Activated naive CD4-positive, alpha-beta T cell treated with anti-CD3 and anti-CD28 coated beads, Interleukin-2, amount 50 U/mL, for 24 hours (primary cell): ENCODE data around the gene AP3B1.

Source experiments
- H3K27ac Mint-ChIP-seq: one replicate; pipeline ENCODE4 v1.8.0; 2021; ENCODE audit warnings: mild to moderate bottlenecking, mixed read lengths
- H3K27me3 Mint-ChIP-seq: one replicate; pipeline ENCODE4 v1.8.0; 2021; ENCODE audit warnings: mixed read lengths
- H3K36me3 Mint-ChIP-seq: one replicate; pipeline ENCODE4 v1.8.0; 2021; ENCODE audit warnings: mixed read lengths
- H3K4me1 Mint-ChIP-seq: one replicate; pipeline ENCODE4 v1.8.0; 2021; ENCODE audit warnings: mixed read lengths
- H3K4me3 Mint-ChIP-seq: one replicate; pipeline ENCODE4 v1.8.0; 2021; ENCODE audit warnings: mild to moderate bottlenecking, mixed read lengths
- H3K9me3 Mint-ChIP-seq: one replicate; pipeline ENCODE4 v1.8.0; 2021; ENCODE audit warnings: mixed read lengths

AP3B1 gene

DNA sequence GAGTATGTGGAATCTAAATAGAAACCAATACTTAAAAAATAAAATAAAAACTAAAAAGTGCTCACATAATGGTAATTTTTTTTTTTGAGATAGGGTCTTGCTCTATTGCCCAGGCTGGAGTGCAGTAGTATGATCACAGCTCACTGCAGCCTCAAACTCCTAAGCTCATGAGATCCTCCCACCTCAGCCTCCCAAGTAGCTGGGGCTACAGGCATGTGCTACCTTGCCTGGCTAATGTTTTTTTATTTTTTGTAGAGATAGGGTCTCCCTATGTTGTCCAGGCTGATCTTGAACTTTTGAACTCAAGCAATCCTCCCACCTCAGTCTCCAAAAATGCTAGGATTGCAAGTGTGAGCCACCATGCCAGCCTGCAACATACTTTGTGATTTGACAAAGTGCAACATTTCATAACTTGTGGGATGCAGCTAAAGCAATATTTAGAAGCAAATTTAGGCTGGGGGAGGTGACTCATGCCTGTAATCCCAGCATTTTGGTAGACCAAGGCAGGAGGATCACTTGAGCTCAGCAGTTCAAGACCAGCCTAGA lies 18.4 kb downstream of the AP3B1 start:
- no peak overlapping the region for H3K4me3 Mint-ChIP-seq
- no peaks in the 10 kb centered on the region for H3K9me3 Mint-ChIP-seq
- H3K27me3 Mint-ChIP-seq: no peaks in the 10 kb centered on the region
- H3K4me1 Mint-ChIP-seq: peaks cover 57% of the 10 kb centered on the region
- H3K36me3 Mint-ChIP-seq: peaks cover 2% of the 10 kb centered on the region
- H3K27ac Mint-ChIP-seq: no peak overlapping the region

GRCh38 chr5:78274540-78275197 lies 19.8 kb downstream of the AP3B1 start:
- Mint-ChIP-seq H3K36me3 (peaks cover 2% of the 10 kb centered on the region), H3K27ac (no peak overlapping the region), H3K4me3 (no peak overlapping the region), H3K9me3 (no peaks in the 10 kb centered on the region), H3K27me3 (no peaks in the 10 kb centered on the region), H3K4me1 (peaks cover 57% of the 10 kb centered on the region)

GRCh38 chr5:78273436-78273835 lies 21.1 kb downstream of the AP3B1 start:
- H3K9me3 Mint-ChIP-seq: no peaks in the 10 kb centered on the region
- H3K4me3 Mint-ChIP-seq: no peak overlapping the region
- no peak overlapping the region for H3K27ac Mint-ChIP-seq
- peaks cover 62% of the 10 kb centered on the region for H3K4me1 Mint-ChIP-seq
- no peaks in the 10 kb centered on the region for H3K27me3 Mint-ChIP-seq
- H3K36me3 Mint-ChIP-seq: peaks cover 2% of the 10 kb centered on the region

- H3K4me1 Mint-ChIP-seq: peaks cover 56% of the 10 kb centered on the region
- no peaks in the 10 kb centered on the region for H3K27me3 Mint-ChIP-seq
- H3K36me3 Mint-ChIP-seq: peaks cover 2% of the 10 kb centered on the region
- peak overlapping the region; percentile 14 for H3K27ac Mint-ChIP-seq
- H3K4me3 Mint-ChIP-seq: no peak overlapping the region
- H3K9me3 Mint-ChIP-seq: no peaks in the 10 kb centered on the region
These were observed 22.7 kb downstream of the AP3B1 start for GRCh38 chr5:78271766-78272165.

DNA sequence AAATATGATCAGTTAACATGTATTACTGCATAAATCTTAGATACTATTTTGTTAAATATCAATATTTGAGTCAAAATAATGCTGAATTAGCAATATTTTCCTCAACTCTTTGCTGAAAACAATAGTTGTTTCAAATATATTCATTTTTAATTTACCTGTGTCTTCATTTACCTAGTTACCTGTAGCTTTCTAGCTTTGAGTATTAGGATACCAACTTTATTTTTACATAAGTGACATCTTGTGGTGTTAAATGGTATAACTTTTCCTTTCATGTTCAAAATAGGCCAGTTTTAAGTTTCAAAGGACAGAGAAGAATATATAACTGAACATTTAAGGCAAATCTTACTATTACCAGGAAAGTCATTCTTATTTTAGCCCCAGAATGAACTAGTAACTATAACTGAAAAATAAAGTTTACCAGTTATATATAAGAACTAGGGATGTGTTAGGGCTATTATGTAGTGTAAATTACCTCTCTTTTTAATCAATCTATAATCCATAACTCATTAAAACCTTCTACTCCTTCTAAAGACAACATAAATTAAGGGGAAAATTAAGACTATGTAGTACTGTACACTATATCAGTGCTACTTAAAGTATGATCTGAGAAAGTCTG lies 25.3 kb downstream of the AP3B1 start:
- Mint-ChIP-seq H3K36me3 (peaks cover 14% of the 10 kb centered on the region), H3K4me1 (peaks cover 46% of the 10 kb centered on the region), H3K27ac (no peak overlapping the region), H3K27me3 (no peaks in the 10 kb centered on the region), H3K9me3 (no peaks in the 10 kb centered on the region), H3K4me3 (no peak overlapping the region)

DNA sequence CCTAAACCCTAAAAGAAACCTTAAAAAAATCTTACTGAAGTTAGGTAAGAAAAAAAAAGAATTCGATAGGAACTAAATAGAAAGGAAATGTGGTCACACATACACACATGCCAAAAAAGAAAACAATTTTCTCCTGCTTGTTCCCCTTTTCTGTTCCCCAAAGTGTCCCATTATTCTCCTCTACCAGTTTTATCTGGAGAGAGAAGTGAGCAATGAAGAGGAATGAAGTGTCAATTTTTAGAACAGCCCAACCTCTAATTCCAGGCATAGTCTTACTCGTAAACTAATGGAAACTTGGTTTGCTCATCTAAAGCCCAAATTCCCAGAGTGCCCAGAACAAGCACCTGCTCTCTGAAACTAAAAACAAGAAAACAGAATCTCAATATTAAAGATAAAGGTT lies 26.1 kb downstream of the AP3B1 start:
- Mint-ChIP-seq H3K4me3 (no peak overlapping the region), H3K27me3 (no peaks in the 10 kb centered on the region), H3K9me3 (no peaks in the 10 kb centered on the region), H3K4me1 (peaks cover 37% of the 10 kb centered on the region), H3K36me3 (peaks cover 17% of the 10 kb centered on the region), H3K27ac (no peak overlapping the region)

GRCh38 chr5:78265163-78265562 lies 29.3 kb downstream of the AP3B1 start:
- no peaks in the 10 kb centered on the region for H3K27me3 Mint-ChIP-seq
- peaks cover 25% of the 10 kb centered on the region for H3K36me3 Mint-ChIP-seq
- no peaks in the 10 kb centered on the region for H3K9me3 Mint-ChIP-seq
- H3K27ac Mint-ChIP-seq: no peak overlapping the region
- peaks cover 17% of the 10 kb centered on the region for H3K4me1 Mint-ChIP-seq
- no peak overlapping the region for H3K4me3 Mint-ChIP-seq

- H3K27me3 Mint-ChIP-seq: no peaks in the 10 kb centered on the region
- H3K9me3 Mint-ChIP-seq: no peaks in the 10 kb centered on the region
- peaks cover 27% of the 10 kb centered on the region for H3K36me3 Mint-ChIP-seq
- H3K27ac Mint-ChIP-seq: no peak overlapping the region
- H3K4me1 Mint-ChIP-seq: peaks cover 17% of the 10 kb centered on the region
- no peak overlapping the region for H3K4me3 Mint-ChIP-seq
These were observed 29.9 kb downstream of the AP3B1 start for GRCh38 chr5:78264600-78264999.

DNA sequence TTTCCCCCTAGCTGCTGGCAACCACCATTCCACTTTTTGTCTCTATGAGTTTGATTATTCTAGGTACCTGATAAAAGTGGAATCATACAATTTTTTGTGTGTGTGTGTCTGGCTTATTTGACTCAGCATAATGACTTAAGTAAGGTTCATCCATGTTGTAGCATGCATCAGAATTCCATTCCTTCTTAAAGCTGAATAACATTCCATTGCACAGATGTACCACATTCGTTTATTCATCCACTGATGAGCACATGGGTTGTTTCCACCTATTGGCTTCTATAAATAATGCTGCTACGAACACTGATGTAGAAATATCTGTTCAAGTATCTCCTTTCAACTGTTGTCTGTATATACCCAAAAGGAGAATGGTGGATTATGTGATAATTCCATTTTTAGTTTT lies 33.7 kb downstream of the AP3B1 start:
- Mint-ChIP-seq H3K27me3 (no peaks in the 10 kb centered on the region), H3K4me1 (peaks cover 32% of the 10 kb centered on the region), H3K9me3 (peaks cover 6% of the 10 kb centered on the region), H3K27ac (no peak overlapping the region), H3K4me3 (no peak overlapping the region), H3K36me3 (peaks cover 52% of the 10 kb centered on the region)

GRCh38 chr5:78253201-78253600 lies 41.3 kb downstream of the AP3B1 start:
- Mint-ChIP-seq H3K4me1 (peaks cover 62% of the 10 kb centered on the region), H3K9me3 (peaks cover 6% of the 10 kb centered on the region), H3K4me3 (no peak overlapping the region), H3K36me3 (peaks cover 61% of the 10 kb centered on the region), H3K27me3 (no peaks in the 10 kb centered on the region), H3K27ac (no peak overlapping the region)

DNA sequence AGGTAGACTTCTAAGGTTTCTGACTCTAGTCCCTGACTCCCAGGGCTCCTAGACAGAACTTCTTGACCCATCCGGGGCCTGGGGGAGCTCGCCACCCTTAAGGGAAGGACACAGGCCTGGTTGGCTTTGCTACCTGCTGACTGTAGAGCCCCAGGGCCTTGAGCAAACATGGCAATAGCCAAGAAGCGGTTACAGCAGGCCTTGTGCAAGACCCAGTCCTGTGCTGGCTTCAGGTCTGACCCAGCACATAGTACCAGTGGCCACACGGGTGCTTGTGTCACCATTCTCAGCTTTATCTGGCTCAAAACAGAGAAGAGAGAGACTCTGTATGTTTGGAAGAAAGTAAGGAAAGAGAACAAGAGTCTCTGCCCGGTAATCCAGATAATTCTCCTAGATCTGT lies 41.8 kb downstream of the AP3B1 start:
- Mint-ChIP-seq H3K4me3 (no peak overlapping the region), H3K27ac (no peak overlapping the region), H3K27me3 (no peaks in the 10 kb centered on the region), H3K9me3 (peaks cover under 1% of the 10 kb centered on the region), H3K4me1 (peaks cover 57% of the 10 kb centered on the region), H3K36me3 (peaks cover 56% of the 10 kb centered on the region)

- peaks cover 48% of the 10 kb centered on the region for H3K36me3 Mint-ChIP-seq
These were observed 42.7 kb downstream of the AP3B1 start for GRCh38 chr5:78251663-78252284.

DNA sequence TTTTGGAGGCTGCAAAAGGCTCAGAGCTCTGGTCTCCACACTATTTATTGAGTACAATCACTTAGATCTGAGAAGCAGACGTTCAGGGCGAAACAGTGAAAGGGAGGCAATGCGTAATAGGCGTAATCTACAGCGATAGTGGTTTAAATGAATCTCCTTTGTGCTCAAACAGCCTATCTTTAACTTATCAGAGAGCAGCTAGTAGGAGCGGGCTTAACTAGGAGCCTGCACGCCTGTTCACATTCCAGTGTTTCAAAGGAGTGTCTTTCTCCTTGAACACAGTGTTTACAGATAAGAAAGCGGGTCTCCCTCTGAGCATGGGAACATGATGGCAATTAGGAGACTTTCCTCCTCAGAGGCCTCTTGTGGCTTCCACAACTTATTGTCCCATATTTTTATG lies 49.4 kb downstream of the AP3B1 start:
- Mint-ChIP-seq H3K27ac (no peak overlapping the region), H3K4me1 (peaks cover 28% of the 10 kb centered on the region), H3K9me3 (no peaks in the 10 kb centered on the region), H3K36me3 (peaks cover 26% of the 10 kb centered on the region), H3K4me3 (no peak overlapping the region), H3K27me3 (no peaks in the 10 kb centered on the region)

More at GRCh38 chr5:78251663-78252284, 42.7 kb downstream of the AP3B1 start:
- peaks cover 48% of the 10 kb centered on the region for H3K4me1 Mint-ChIP-seq
- H3K4me3 Mint-ChIP-seq: no peak overlapping the region
- no peak overlapping the region for H3K27ac Mint-ChIP-seq
- H3K27me3 Mint-ChIP-seq: no peaks in the 10 kb centered on the region
- no peaks in the 10 kb centered on the region for H3K9me3 Mint-ChIP-seq

DNA sequence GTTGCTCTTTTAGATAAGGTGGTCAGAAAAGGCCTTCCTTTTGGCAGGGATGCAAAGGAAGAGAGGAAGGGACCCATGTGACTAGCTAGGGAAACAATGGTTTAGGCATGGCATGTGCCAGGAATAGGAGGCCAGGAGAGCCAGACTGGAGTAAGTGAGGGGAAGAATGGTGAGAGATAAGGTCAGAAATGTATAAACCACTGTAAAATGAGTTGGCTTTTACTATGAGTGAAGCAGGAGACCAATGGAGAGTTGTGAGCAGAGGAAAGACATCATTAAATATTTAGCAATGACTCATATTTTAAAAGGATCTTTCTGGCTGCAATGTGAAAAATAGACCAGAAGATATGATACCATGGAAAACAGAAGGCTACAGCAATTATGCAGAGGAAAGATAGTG lies 50.9 kb downstream of the AP3B1 start:
- H3K36me3 Mint-ChIP-seq: peaks cover 25% of the 10 kb centered on the region
- peaks cover 28% of the 10 kb centered on the region for H3K4me1 Mint-ChIP-seq
- H3K4me3 Mint-ChIP-seq: no peak overlapping the region
- peak overlapping the region; percentile 48 for H3K27ac Mint-ChIP-seq
- H3K9me3 Mint-ChIP-seq: no peaks in the 10 kb centered on the region
- no peaks in the 10 kb centered on the region for H3K27me3 Mint-ChIP-seq

- no peak overlapping the region for H3K27ac Mint-ChIP-seq
These were observed 51.4 kb downstream of the AP3B1 start for GRCh38 chr5:78243091-78243490.

DNA sequence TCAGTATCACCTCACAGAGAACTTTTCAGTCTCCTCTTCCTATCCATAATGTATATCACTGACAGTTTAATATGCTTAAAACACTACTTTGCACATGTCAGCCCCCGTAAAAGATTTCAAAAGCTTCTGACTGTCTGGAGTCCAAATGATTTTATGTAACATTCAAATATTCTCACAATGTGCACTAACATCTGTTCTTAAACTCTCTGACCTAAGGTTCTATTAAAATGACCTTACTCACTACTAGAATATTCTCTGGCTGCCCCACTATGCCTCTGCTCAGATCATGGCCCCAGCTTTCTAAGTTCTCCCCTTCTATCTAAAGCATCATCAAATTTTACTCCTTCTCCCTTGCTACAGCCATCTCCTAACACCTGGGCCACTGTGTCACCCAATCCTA lies 52.5 kb downstream of the AP3B1 start:
- no peak overlapping the region for H3K4me3 Mint-ChIP-seq
- H3K9me3 Mint-ChIP-seq: no peaks in the 10 kb centered on the region
- H3K36me3 Mint-ChIP-seq: peaks cover 27% of the 10 kb centered on the region
- peaks cover 29% of the 10 kb centered on the region for H3K4me1 Mint-ChIP-seq
- H3K27ac Mint-ChIP-seq: no peak overlapping the region
- no peaks in the 10 kb centered on the region for H3K27me3 Mint-ChIP-seq

More at GRCh38 chr5:78243091-78243490, 51.4 kb downstream of the AP3B1 start:
- no peaks in the 10 kb centered on the region for H3K9me3 Mint-ChIP-seq
- H3K36me3 Mint-ChIP-seq: peaks cover 27% of the 10 kb centered on the region
- H3K4me3 Mint-ChIP-seq: no peak overlapping the region
- H3K27me3 Mint-ChIP-seq: no peaks in the 10 kb centered on the region
- peaks cover 29% of the 10 kb centered on the region for H3K4me1 Mint-ChIP-seq
